IMR-90 (cell line): ENCODE measurements around the gene DDHD1. TPM values are rescaled to one million over a fixed set of nuclear protein-coding genes. Genes with fewer than 3 reads are reported as not detected.

Experiments used
- ATAC-seq: fragments of 200-7000 bp; cut with Tn5 transposase; 2 replicates; pipeline ENCODE4 v1.9.1; 2020; ENCODE audit warnings: low read depth, mild to moderate bottlenecking, moderate library complexity
- BruUV-seq: library from RNA; stranded (reverse); fragments of 400-500 nt; replicated peaks from 2 replicates; lab custom pipeline; 2021; lab: Mats Ljungman, UMichigan
- CTCF ChIA-PET: fragments of 300-600 bp; formaldehyde crosslinking; extraction: SDS; loops from one replicate; lab custom pipeline; 2021; ENCODE audit warnings: antibody characterized with exemption; lab: Yijun Ruan, JAX
- POLR2A ChIA-PET: fragments of 300-600 bp; sonication (Branson Sonifier 250); formaldehyde crosslinking; loops from one replicate; lab custom pipeline; 2022; ENCODE audit warnings: antibody characterized with exemption; ENCODE audit not compliant: unreplicated experiment; lab: Charles Lee
- DNase-seq: peaks from one replicate; pipeline ENCODE4 v3.0.0; 2013
- H2AFZ ChIP-seq: replicated peaks from 2 replicates; pipeline ENCODE3; 2013; ENCODE audit warnings: low read length, mild to moderate bottlenecking; ENCODE audit not compliant: poor library complexity
- H2AK5ac ChIP-seq: 2 replicates; pipeline ENCODE4 v1.6.1; 2013; ENCODE audit warnings: low read depth, low read length, inconsistent platforms
- H2AK9ac ChIP-seq: replicated peaks from 2 replicates; pipeline ENCODE3; 2013; ENCODE audit warnings: mild to moderate bottlenecking, low read depth, low read length, moderate library complexity; ENCODE audit not compliant: poor library complexity
- H2BK120ac ChIP-seq: 2 replicates; pipeline ENCODE4 v1.6.1; 2013; ENCODE audit warnings: low read depth, low read length, inconsistent platforms
- H2BK15ac ChIP-seq: 3 replicates; pipeline ENCODE4 v1.6.1; 2013; ENCODE audit warnings: low read depth, low read length, inconsistent platforms
- H2BK20ac ChIP-seq: 2 replicates; pipeline ENCODE4 v1.6.1; 2013; ENCODE audit warnings: low read depth, mild to moderate bottlenecking, inconsistent platforms, low read length, moderate library complexity
- H2BK5ac ChIP-seq: 2 replicates; pipeline ENCODE4 v1.6.1; 2013; ENCODE audit warnings: mild to moderate bottlenecking, low read depth, low read length, inconsistent platforms; ENCODE audit not compliant: poor library complexity, severe bottlenecking
- H3K14ac ChIP-seq: replicated peaks from 2 replicates; pipeline ENCODE4 v1.6.1; 2013; ENCODE audit warnings: low read depth, low read length, inconsistent platforms
- H3K18ac ChIP-seq: 2 replicates; pipeline ENCODE4 v1.6.1; 2013; ENCODE audit warnings: low read depth, low read length, control low read depth
- H3K23ac ChIP-seq: 2 replicates; pipeline ENCODE4 v1.6.1; 2013; ENCODE audit warnings: low read depth, low read length, inconsistent platforms
- H3K27ac ChIP-seq: 2 replicates; pipeline ENCODE4 v1.5.1; 2013; ENCODE audit warnings: mild to moderate bottlenecking, control low read depth, low read length; ENCODE audit not compliant: insufficient read depth
- H3K27me3 ChIP-seq: 2 replicates; pipeline ENCODE4 v1.6.1; 2013; ENCODE audit warnings: low read length; ENCODE audit not compliant: control insufficient read depth, insufficient read depth
- H3K36me3 ChIP-seq: 2 replicates; pipeline ENCODE4 v1.6.1; 2013; ENCODE audit warnings: low read length, mixed read lengths; ENCODE audit not compliant: control insufficient read depth, insufficient read depth
- H3K4ac ChIP-seq: 2 replicates; pipeline ENCODE4 v1.6.1; 2013; ENCODE audit warnings: low read depth, low read length, inconsistent platforms
- H3K4me1 ChIP-seq: 2 replicates; pipeline ENCODE4 v1.6.1; 2013; ENCODE audit warnings: low read length, mixed read lengths; ENCODE audit not compliant: control insufficient read depth, insufficient read depth
- H3K4me2 ChIP-seq: 2 replicates; pipeline ENCODE4 v1.6.1; 2013; ENCODE audit warnings: low read depth, mild to moderate bottlenecking, control low read depth, low read length, moderate library complexity
- H3K4me3 ChIP-seq: 2 replicates; pipeline ENCODE4 v1.5.1; 2013; ENCODE audit warnings: low read depth, mild to moderate bottlenecking, control low read depth, low read length, moderate library complexity; ENCODE audit not compliant: insufficient read depth
- H3K56ac ChIP-seq: 2 replicates; pipeline ENCODE4 v1.6.1; 2013; ENCODE audit warnings: low read length, inconsistent platforms; ENCODE audit not compliant: insufficient read depth; ENCODE audit errors: extremely low read depth
- H3K79me1 ChIP-seq, 2 experiments: 2 replicates each; pipeline ENCODE4 v1.6.1; 2013; ENCODE audit warnings: low read length in 2 of 2, inconsistent platforms in 1 of 2, low read depth in 1 of 2
- H3K9ac ChIP-seq: 2 replicates; pipeline ENCODE4 v1.6.1; 2013; ENCODE audit warnings: low read depth, low read length, control low read depth
- H3K9me1 ChIP-seq: 2 replicates; pipeline ENCODE4 v1.6.1; 2013; ENCODE audit warnings: low read length, inconsistent platforms; ENCODE audit not compliant: insufficient read depth
- H3K9me3 ChIP-seq: 2 replicates; pipeline ENCODE4 v1.6.1; 2013; ENCODE audit warnings: low read length; ENCODE audit not compliant: control insufficient read depth, insufficient read depth
- H4K20me1 ChIP-seq: 2 replicates; pipeline ENCODE4 v1.6.1; 2013; ENCODE audit warnings: low read length, inconsistent platforms; ENCODE audit not compliant: insufficient read depth
- H4K5ac ChIP-seq: 2 replicates; pipeline ENCODE4 v1.6.1; 2013; ENCODE audit warnings: mild to moderate bottlenecking, low read depth, low read length, control low read depth
- H4K8ac ChIP-seq, 2 experiments: 2 replicates each; pipeline ENCODE4 v1.6.1; 2013; ENCODE audit warnings: low read depth in 2 of 2, low read length in 2 of 2, control low read depth in 1 of 2, inconsistent platforms in 1 of 2
- H4K91ac ChIP-seq: 2 replicates; pipeline ENCODE4 v1.6.1; 2013; ENCODE audit warnings: low read depth, low read length, inconsistent platforms; ENCODE audit not compliant: insufficient read depth
- BHLHE40 ChIP-seq: fragments of 150-350 bp; IDR thresholded peaks from 2 replicates; pipeline ENCODE4 v1.6.1; 2016; ENCODE audit warnings: mild to moderate bottlenecking, low read depth, low read length
- CEBPB ChIP-seq: IDR thresholded peaks from 2 replicates; pipeline ENCODE4 v1.6.1; 2012; ENCODE audit warnings: low read depth, low read length, improper control_type of control experiment
- CHD1 ChIP-seq: IDR thresholded peaks from 2 replicates; pipeline ENCODE4 v1.6.1; 2012; ENCODE audit warnings: low read depth, low read length, improper control_type of control experiment
- FOS ChIP-seq: fragments of 150-350 bp; IDR thresholded peaks from 2 replicates; pipeline ENCODE4 v1.6.1; 2016; ENCODE audit warnings: low read depth, low read length
- MAFK ChIP-seq: IDR thresholded peaks from 2 replicates; pipeline ENCODE4 v1.6.1; 2012; ENCODE audit warnings: low read depth, low read length, improper control_type of control experiment
- MAZ ChIP-seq: IDR thresholded peaks from 2 replicates; pipeline ENCODE4 v1.6.1; 2012; ENCODE audit warnings: low read depth, mild to moderate bottlenecking, low read length, improper control_type of control experiment, moderate library complexity, borderline replicate concordance
- MXI1 ChIP-seq: IDR thresholded peaks from 2 replicates; pipeline ENCODE4 v1.6.1; 2012; ENCODE audit warnings: low read depth, mild to moderate bottlenecking, low read length, moderate library complexity, borderline replicate concordance
- NFE2L2 ChIP-seq: fragments of 150-350 bp; IDR thresholded peaks from 2 replicates; pipeline ENCODE4 v1.6.1; 2016; ENCODE audit warnings: low read depth, mild to moderate bottlenecking, low read length
- POLR2A ChIP-seq: IDR thresholded peaks from 2 replicates; pipeline ENCODE4 v1.6.1; 2012; ENCODE audit warnings: mild to moderate bottlenecking, low read depth, low read length
- RAD21 ChIP-seq: IDR thresholded peaks from 2 replicates; pipeline ENCODE4 v1.6.1; 2012; ENCODE audit warnings: low read length, improper control_type of control experiment
- RCOR1 ChIP-seq: IDR thresholded peaks from 2 replicates; pipeline ENCODE4 v1.6.1; 2012; ENCODE audit warnings: mild to moderate bottlenecking, low read length, improper control_type of control experiment; ENCODE audit not compliant: insufficient replicate concordance
- RFX5 ChIP-seq: IDR thresholded peaks from 2 replicates; pipeline ENCODE4 v1.8.0; 2012; ENCODE audit warnings: low read depth, mild to moderate bottlenecking, low read length, moderate library complexity
- SMC3 ChIP-seq: fragments of 150-350 bp; IDR thresholded peaks from 2 replicates; pipeline ENCODE4 v1.6.1; 2016; ENCODE audit warnings: low read depth, mild to moderate bottlenecking, antibody characterized with exemption, low read length, moderate library complexity
- USF2 ChIP-seq: fragments of 150-350 bp; IDR thresholded peaks from 2 replicates; pipeline ENCODE4 v1.6.1; 2017; ENCODE audit warnings: mild to moderate bottlenecking, antibody characterized with exemption, low read length, low read depth
- WGBS, 2 experiments: methylation state at CpG; one replicate each; pipeline versions ENCODE4 v1.1.5 to v1.1.7; 2013; ENCODE audit warnings: missing lambda C conversion rate in 2 of 2; ENCODE audit not compliant: insufficient read length in 1 of 2; ENCODE audit errors: extremely low coverage in 2 of 2; 5-methylcytosine and 5-hydroxymethylcytosine counted together
- dilution Hi-C: fragments of 300-500 bp; cut with HindIII; formaldehyde crosslinking; loops from one replicate; pipeline ENCODE4 v1.14.3; 2018; ENCODE audit warnings: low sequenced_read_pairs; ENCODE audit not compliant: unreplicated experiment
- in situ Hi-C: fragments of 300-500 bp; cut with MboI; formaldehyde crosslinking; loops from 3 replicates; pipeline ENCODE4 v1.14.3; 2019; ENCODE audit warnings: low sequenced_read_pairs, inconsistent platforms, mixed read lengths
- intact Hi-C: fragments of 100-400 bp; cut with micrococcal nuclease; formaldehyde crosslinking; loops from 2 replicates; pipeline ENCODE4 v1.10.0; 2022
- polyA plus RNA-seq, 3 experiments: library from polyadenylated mRNA; depleted of rRNA; stranded (reverse); fragments of >200 nt; gene quantifications; 2 replicates each; pipeline ENCODE4 v1.2.3, GENCODE V29; 2012; ENCODE audit warnings: low replicate concordance in 1 of 3
- total RNA-seq: library from RNA; depleted of rRNA; stranded (reverse); fragments of >200 nt; gene quantifications from 2 replicates; pipeline ENCODE4 v1.2.3, GENCODE V29; 2012
- TF ChIP-seq, protein P1 (sequence below): conservative IDR thresholded peaks from 2 replicates; pipeline ENCODE4 v1.5.1; 2012; ENCODE audit warnings: mild to moderate bottlenecking, low read depth, low read length, improper control_type of control experiment
- TF ChIP-seq, protein P2 (sequence below): fragments of 150-350 bp; IDR thresholded peaks from 2 replicates; pipeline ENCODE4 v1.6.1; 2016; ENCODE audit warnings: low read depth, mild to moderate bottlenecking, low read length, moderate library complexity, borderline replicate concordance

Gene DDHD1
- total and polyA plus RNA-seq, 2 of the 4 experiments (the other 2 are of a cell fraction), result 4.5 to 9.0 TPM

DNA sequence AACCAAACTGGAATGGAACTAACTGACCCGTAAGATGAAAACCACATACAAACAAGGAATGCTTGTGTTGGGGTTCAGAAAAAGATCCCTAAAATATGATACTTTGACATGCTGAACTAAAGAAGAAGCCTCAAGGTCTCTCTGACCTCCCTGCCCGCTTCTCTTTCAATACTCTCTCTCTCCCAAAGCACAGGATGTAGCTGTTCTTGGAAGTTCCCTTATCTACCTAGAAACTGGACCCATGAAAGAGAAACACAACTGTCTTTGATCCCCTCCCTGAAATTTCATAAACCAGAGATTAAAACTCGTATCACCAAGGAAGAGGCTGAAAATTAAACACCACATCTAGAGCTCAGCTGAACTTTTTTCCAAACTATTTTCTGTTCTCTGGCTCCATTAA lies 125.6 kb downstream of the DDHD1 start:
- intact Hi-C loops (no loop called here), in situ Hi-C loops (no loop called here), dilution Hi-C loops (no loop called here)
- no peaks in the 10 kb centered on the region for H3K79me1 ChIP-seq
- DNase-seq (no peak), ATAC-seq (no peak)
- H3K18ac ChIP-seq, result no peak overlapping the region
- H3K9me1 ChIP-seq, result no peaks in the 10 kb centered on the region
- no peaks in the 10 kb centered on the region for H4K20me1 ChIP-seq
- H4K91ac ChIP-seq, result no peak overlapping the region; the same call in 1 of the 2 replicates
- TF ChIP-seq MAFK (no peak), FOS (no peak), SMC3 (no peak), MXI1 (no peak), POLR2A (no peak), RFX5 (no peak), USF2 (no peak), BHLHE40 (no peak), NFE2L2 (no peak), RCOR1 (no peak), RAD21 (no peak), CEBPB (no peak), CHD1 (no peak), MAZ (no peak)
- TF ChIP-seq, protein P1, sequence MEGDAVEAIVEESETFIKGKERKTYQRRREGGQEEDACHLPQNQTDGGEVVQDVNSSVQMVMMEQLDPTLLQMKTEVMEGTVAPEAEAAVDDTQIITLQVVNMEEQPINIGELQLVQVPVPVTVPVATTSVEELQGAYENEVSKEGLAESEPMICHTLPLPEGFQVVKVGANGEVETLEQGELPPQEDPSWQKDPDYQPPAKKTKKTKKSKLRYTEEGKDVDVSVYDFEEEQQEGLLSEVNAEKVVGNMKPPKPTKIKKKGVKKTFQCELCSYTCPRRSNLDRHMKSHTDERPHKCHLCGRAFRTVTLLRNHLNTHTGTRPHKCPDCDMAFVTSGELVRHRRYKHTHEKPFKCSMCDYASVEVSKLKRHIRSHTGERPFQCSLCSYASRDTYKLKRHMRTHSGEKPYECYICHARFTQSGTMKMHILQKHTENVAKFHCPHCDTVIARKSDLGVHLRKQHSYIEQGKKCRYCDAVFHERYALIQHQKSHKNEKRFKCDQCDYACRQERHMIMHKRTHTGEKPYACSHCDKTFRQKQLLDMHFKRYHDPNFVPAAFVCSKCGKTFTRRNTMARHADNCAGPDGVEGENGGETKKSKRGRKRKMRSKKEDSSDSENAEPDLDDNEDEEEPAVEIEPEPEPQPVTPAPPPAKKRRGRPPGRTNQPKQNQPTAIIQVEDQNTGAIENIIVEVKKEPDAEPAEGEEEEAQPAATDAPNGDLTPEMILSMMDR, result no peak
- TF ChIP-seq, protein P2, sequence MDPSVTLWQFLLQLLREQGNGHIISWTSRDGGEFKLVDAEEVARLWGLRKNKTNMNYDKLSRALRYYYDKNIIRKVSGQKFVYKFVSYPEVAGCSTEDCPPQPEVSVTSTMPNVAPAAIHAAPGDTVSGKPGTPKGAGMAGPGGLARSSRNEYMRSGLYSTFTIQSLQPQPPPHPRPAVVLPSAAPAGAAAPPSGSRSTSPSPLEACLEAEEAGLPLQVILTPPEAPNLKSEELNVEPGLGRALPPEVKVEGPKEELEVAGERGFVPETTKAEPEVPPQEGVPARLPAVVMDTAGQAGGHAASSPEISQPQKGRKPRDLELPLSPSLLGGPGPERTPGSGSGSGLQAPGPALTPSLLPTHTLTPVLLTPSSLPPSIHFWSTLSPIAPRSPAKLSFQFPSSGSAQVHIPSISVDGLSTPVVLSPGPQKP, result no peak
- H3K14ac ChIP-seq, result no peak overlapping the region
- no TSS peak for BruUV-seq
- CTCF ChIA-PET, result no interaction called here
- H3K56ac ChIP-seq, result no peak overlapping the region
- WGBS, 2 experiments, result 67% methylated on average over 1 of the region's 3 CpGs; no CpG with 5 or more reads in 1 of the 2 experiments
- no peaks in the 10 kb centered on the region for H3K9me3 ChIP-seq
- no peaks in the 10 kb centered on the region for H3K36me3 ChIP-seq
- H4K8ac ChIP-seq, result no peak overlapping the region
- peaks cover under 1% of the 10 kb centered on the region for H3K4me1 ChIP-seq
- H2BK5ac ChIP-seq, result no peak overlapping the region
- H2BK120ac ChIP-seq, result no peak overlapping the region
- H3K27me3 ChIP-seq, result no peaks in the 10 kb centered on the region
- no peak overlapping the region for H4K5ac ChIP-seq
- H2BK15ac ChIP-seq, result 0 out of 3 replicates have a peak overlapping the region, but pooled peaks have one; percentile 38
- no peak overlapping the region for H2AFZ ChIP-seq
- no peak overlapping the region for H3K4me3 ChIP-seq
- no peak overlapping the region for H3K27ac ChIP-seq
- H3K23ac ChIP-seq, result no peak overlapping the region
- no peak overlapping the region for H3K9ac ChIP-seq
- no peak overlapping the region for H3K4me2 ChIP-seq
- H2AK9ac ChIP-seq, result no peak overlapping the region
- POLR2A ChIA-PET, result no interaction called here
- no peak overlapping the region for H2BK20ac ChIP-seq
- H2AK5ac ChIP-seq, result no peak overlapping the region
- H3K4ac ChIP-seq, result no peak overlapping the region
